ENCODE results near the gene EIF6.
A peak's percentile ranks its signal among the peaks of the same experiment; 100 is the strongest.
"Not testable (repeated sequence)": the region's sequence is repeated elsewhere in the genome, so short reads cannot be mapped to it uniquely, and the experiment has no call there.

Gene EIF6

DNA sequence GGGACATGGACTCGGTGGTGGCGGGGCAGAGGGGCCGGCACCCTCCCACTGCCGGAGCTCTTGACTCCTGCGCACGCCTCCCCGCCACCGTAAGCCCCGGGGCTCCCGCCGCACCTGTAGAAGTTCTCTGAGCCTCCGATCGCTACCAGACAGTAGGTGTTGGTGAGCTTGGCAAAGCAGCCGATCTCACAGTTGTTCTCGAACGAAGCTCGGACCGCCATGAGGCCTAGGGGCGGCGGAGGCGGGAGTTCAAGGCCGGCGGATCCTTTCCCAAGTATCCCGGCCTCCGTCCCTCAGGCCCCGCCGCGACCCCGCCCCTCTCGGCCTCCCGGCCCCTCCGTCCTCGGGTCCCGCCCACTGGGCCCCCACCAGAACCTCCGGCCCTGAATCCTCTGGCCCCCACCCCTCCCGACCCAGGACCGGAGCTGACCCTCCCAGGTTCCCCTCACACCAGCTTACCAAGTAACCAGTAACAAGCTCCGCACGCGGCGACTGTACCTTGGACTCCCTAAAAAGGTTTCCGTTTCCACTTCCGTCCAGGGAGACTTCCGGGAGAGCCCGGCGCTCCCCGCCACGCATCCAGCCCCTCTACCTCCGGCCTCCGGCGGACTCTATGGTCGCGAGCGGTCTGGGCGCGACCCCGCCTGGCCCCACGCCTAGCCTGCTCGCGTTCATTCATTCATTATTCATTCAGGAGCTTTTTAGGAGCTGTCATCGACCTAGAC is at the start of gene EIF6:
EIF6 (minus strand) TSS at position 506 of the 725 bp plus-strand sequence; CDS start at position 221, 285 bp downstream.
- peak; percentile 82 to 84 for DNase-seq

- DNase-seq, result no peak
These were observed 49.0 kb upstream of the EIF6 start for GRCh38 chr20:35333606-35334005.

DNA sequence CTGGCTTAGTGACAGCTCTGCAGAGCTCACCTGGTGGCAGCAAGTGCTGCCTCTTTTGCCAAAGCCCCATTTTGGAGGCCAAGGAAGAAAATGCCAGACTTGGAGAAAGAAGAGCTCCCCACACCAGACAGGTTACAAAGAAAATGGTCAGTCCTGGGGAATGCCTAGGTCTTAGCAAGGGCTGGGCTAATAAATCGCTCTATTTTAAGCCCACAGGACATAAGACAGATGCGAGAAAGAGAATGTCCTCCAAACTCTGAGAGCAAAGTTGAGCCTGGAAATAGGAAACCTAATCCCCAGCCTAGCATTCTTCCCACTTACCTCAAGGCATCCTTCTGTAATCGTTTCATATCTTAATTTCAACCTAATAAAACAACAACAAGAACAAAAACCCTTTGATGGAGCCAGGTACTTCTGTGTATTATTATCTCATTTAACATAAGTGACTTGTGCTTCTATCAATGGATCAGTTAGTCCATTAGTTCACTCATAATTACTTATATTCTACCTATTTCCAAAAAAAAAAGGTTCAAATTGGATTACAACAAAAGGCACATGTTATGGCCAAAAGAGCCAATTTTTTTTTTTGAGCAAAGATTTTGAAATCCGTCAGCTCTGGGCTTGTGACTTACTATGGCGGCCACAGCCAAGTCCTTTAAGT is 48.1 kb upstream of the EIF6 start:
- no peak for DNase-seq

- DNase-seq, result peak; percentile 71 to 79
These were observed 45.0 kb upstream of the EIF6 start for GRCh38 chr20:35329435-35330139.

- no peak for DNase-seq
These were observed 44.1 kb upstream of the EIF6 start for GRCh38 chr20:35328689-35329088.

- DNase-seq, result no peak
These were observed 43.6 kb upstream of the EIF6 start for GRCh38 chr20:35328095-35328685.

DNA sequence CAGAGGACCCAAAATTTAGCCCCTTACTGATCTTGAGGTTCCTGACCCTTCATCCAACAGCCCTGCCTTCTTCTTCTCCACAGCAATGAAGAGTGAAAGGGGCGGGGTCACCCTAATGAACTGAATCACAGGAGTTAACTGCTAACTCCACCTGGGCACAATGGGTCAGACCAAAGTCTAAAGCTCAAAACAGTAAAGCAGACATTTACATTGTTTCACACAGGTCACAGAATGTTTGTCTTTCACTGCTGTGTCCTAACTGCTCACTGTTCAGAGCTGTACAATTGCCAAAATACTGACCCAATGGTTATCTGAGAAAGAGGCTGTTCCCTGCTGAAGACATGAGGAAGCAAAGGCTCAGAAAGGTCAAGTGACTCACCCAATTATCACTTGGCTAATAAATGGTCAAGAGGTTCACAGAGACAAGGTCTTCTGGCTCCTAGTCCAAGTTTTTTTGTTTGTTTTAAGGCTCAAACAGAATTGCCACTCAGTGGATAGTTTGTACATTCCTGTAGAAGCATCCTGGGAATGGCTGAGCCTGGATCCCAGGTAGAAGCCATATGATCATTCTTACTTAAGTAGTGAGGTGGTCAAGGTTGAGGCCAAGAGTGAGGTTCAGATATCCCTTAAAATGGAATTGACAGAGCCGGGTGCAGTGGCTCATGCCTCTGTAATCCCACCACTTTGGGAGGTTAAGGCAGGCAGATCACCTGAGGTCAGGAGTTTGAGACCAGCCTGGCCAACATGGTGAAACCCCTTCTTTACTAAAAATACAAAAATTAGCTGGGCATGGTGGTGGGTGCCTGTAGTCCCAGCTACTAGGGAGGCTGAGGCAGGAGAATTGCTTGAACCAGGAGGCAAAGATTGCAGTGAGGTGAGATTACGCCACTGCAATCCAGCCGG is 42.8 kb upstream of the EIF6 start:
- no peak for DNase-seq

DNA sequence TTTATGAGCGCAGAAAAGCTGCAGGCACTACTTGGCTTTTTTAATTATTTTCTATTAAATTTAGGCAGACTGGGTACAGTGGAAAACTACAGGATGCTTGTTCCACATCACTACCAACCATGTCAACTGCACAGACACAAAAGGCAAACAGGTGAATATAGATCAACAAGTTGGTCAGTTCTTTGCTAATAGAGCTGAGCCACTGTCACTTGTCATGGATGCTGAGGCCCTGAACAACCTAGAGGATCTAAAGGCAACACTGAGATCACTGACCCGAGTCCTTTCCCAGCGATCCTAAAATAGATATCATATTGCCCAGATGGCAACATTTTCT is 42.1 kb upstream of the EIF6 start:
- no peak for DNase-seq

DNA sequence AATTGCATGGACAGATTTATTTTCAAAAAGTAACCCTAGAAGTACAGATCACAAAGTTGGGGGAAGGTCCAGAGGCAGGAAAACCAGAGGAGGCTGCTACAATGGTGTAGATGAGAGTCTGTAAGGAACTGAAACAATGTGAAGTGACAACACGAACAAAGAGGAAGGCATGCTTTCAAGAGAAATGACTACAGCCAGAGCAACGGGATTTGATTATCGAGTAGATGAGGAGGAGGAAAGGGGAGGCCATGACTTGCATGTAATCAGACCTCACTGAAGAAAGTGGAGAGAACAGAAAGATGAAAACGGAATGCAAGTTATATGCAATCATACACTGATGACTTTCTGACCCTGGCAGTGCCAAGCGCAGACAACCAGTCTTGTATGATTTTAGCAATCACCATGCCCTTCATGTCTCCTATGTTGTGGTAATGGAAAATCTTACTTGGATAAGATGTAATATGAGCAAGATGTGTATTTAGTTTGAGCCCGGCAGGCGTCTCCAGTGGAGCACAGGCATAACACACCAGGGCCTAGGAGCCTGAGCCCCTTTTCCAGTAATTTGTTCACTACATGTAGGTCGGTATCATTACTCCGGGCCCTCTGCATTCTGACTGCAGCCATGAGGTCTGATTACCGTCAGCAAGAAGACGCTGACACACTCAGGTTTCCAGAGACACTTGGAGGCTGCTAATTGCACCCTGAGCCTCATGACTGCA is 41.6 kb upstream of the EIF6 start:
- DNase-seq, result no peak

- no peak for DNase-seq
These were observed 40.8 kb upstream of the EIF6 start for GRCh38 chr20:35325401-35325800.

- no peak for DNase-seq
These were observed 36.0 kb upstream of the EIF6 start for GRCh38 chr20:35320396-35321126.

- no peak for DNase-seq
These were observed 35.3 kb upstream of the EIF6 start for GRCh38 chr20:35319871-35320197.

DNA sequence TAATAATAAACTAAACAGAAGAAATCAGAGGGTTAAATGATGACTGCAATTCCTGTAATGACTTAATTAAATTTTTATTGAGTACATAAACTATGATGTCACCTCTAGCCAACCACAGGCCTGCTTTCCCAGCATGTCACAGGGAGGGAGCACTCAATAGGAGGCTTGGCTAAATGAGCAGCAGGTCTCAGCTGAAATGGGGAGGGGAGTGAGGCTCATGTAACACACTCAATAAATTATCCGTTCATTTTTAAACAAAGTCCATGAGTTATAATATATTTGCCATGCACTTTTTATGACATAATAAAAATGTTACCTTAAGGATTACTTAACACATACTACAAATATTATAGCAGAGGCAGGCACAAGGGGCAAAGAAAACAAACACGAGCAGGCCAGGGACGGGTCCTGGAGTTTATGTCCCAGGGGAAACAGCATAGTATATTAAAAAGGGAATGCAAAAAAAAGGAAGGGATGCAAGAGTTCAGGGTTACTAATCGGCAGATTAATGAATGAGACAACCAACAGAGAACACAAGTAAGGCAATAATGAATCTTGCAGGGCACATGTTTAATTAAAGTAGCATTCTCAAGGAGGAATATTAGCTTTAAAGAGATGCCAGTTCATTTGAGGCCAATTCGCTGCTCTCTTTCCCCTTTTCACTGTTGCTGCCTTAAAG is 34.8 kb upstream of the EIF6 start:
- DNase-seq, result no peak

DNA sequence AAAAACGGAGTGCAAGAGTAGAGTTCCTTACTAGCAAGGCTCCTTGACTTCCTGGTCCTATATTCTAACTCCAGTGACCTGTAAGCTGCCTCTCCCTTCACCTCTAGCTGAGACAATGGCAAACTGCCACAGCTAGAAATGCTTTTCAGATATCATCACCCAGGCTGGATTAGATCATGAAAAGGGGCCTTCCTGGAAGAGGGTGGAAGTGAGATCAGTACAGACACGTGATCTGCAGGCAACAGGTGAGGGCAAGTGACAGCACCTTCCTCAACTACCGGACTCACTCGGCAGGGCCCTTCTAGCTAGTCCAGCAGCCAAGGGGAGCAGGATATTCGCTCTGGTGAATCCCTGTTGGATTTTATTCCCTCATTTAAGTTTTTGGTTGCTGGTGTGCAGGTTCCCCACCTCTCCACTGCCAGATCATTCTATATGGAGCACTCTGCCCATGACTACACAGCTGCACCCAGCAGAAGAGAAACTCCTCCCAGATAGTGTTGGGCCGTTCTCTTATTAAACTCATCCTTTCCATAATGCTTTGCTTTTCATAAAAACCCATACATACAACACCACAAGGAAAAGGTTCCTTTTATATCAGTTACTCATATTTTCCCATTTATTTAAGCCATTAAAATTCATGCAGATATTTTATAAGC is 34.1 kb upstream of the EIF6 start:
- no peak for DNase-seq

GRCh38 chr20:35317416-35318210 is 33.0 kb upstream of the EIF6 start:
- no peak for DNase-seq

DNA sequence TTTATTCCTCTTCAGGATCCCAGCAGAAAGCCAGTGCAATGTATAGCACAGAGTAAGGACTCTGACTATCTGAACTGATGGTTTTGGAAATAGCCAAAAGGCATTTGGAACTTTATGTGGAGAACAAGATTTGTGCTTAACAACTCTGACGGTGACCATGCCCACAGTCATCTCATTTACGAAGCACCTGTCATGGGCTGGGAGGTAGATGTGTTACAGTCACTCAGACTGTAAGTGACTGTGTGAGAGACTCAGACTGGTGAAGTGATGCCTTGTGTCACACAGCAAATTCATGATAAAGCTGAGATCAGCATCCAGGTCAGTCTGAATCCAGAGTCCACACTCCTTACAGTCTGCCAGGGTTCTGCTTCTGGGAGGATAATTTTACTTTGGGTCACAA is 31.5 kb upstream of the EIF6 start:
- no peak for DNase-seq

- DNase-seq, result not testable (repeated sequence)
These were observed 31.1 kb upstream of the EIF6 start for GRCh38 chr20:35315632-35316020.

DNA sequence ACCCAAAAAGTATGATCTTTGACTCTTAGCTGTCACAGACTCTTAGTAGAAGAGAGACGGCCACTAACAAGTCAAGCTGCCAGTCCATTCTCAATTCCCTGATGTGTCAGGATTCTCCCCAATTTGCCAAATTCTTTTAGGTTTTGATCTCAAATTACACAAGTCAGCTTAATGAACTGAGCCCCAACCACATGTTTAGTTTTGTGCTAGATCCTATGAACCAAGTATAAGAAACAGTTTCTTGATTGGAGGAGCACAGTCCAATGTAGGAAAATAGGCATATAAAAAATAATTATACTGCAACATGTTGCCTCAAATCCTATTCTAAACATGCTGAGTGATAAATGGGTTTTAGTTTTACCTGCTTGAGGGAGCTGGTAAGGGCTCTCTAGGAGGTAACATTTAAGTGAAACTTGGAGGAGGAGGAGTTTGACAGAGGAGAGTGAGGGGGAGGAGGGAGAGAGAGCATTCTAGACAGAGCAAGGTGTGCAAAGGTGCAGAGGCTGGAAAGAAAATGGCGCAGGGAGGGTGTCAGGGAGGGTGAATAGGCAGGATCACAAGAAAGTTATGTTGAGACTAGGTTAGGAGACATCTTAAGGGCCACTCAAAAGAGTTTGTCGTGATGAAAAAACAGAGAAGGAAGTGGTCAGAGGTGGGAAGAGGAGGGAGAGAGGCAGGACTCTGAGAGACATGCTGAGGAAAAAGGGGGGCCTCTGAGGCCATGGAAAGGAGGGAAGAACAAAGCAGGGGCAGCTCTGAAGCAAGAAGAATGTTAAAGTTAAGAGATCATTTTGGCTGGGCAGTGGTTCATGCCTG is 30.5 kb upstream of the EIF6 start:
- no peak for DNase-seq
